Heart right ventricle (tissue), 16 donors: ENCODE data around the gene CCDC91. TPM values are rescaled to one million over a fixed set of nuclear protein-coding genes. Genes with fewer than 3 reads are reported as not detected.

Source experiments
- ATAC-seq, 8 donors: fragments of 200-7000 bp; cut with Tn5 transposase; one replicate each; pipeline ENCODE4 v1.9.1; 2020; ENCODE audit warnings: mild to moderate bottlenecking in 8 of 8, moderate library complexity in 8 of 8, moderate number of reproducible peaks in 1 of 8
- DNase-seq, 2 donors: peaks; one replicate each; pipeline ENCODE4 v3.0.0-alpha.2; 2020
- H3K27ac ChIP-seq, 10 donors: fragments of 200-600 bp; sonication (generic) in 2 of 10; one replicate each; pipeline versions ENCODE4 v1.5.0 to v1.8.0; 2020 to 2022; ENCODE audit warnings: mild to moderate bottlenecking in 3 of 10
- H3K27me3 ChIP-seq, 7 donors: fragments of 200-600 bp; one replicate each; pipeline ENCODE4 v1.8.0; 2021 to 2022; ENCODE audit warnings: mild to moderate bottlenecking in 2 of 7
- H3K36me3 ChIP-seq, 9 donors: fragments of 200-600 bp; sonication (generic) in 1 of 9; one replicate each; pipeline versions ENCODE4 v1.5.0 to v1.8.0; 2020 to 2022; ENCODE audit warnings: mild to moderate bottlenecking in 2 of 9
- H3K4me1 ChIP-seq, 9 donors: fragments of 200-600 bp; sonication (generic) in 1 of 9; one replicate each; pipeline versions ENCODE4 v1.5.0 to v1.8.0; 2020 to 2022; ENCODE audit warnings: mild to moderate bottlenecking in 4 of 9
- H3K4me3 ChIP-seq, 10 donors: fragments of 200-600 bp; sonication (generic) in 2 of 10; one replicate each; pipeline versions ENCODE4 v1.5.0 to v1.8.0; 2020 to 2022; ENCODE audit warnings: mild to moderate bottlenecking in 7 of 10, moderate library complexity in 2 of 10
- H3K9me3 ChIP-seq, 11 donors: fragments of 200-600 bp in 10 of 11; sonication (generic) in 2 of 11; one replicate each; pipeline versions ENCODE4 v1.5.0 to v1.8.0; 2013 to 2022; ENCODE audit warnings: mild to moderate bottlenecking in 2 of 11, control low read depth in 1 of 11, moderate library complexity in 1 of 11
- WGBS, 2 donors: extraction: QIAGEN DNeasy Blood & Tissue Kit; methylation state at CpG; one replicate each; pipeline ENCODE4 v1.1.7; 2013; ENCODE audit warnings: inconsistent platforms in 1 of 2; 5-methylcytosine and 5-hydroxymethylcytosine counted together
- intact Hi-C, 10 donors: fragments of 100-400 bp; cut with DNase I; formaldehyde crosslinking; loops; one replicate each; pipeline versions ENCODE4 v1.11.1 to v1.14.2; 2022
- polyA plus RNA-seq, 2 donors: library from polyadenylated mRNA; stranded (reverse); fragments of 200-250 nt; gene quantifications; one replicate each; pipeline ENCODE4 v1.2.3, GENCODE V29; 2013
- total RNA-seq, 10 donors: library from RNA; stranded (reverse); fragmentation: NEBNext Ultra II Directional in 3 of 10; extraction: Animal tissue kit (Norgen Biotek cat#: 25700) in 3 of 10; gene quantifications; one replicate each; pipeline versions ENCODE4 v1.2.1 to v1.2.4, GENCODE V29; 2021 to 2023
- TF ChIP-seq, protein P1 (sequence below), 9 donors: fragments of 200-600 bp; sonication (generic) in 2 of 9; IDR thresholded peaks; one replicate each; pipeline versions ENCODE4 v1.5.0 to v1.8.0; 2021 to 2022; ENCODE audit warnings: antibody characterized with exemption in 9 of 9, mild to moderate bottlenecking in 5 of 9, moderate library complexity in 1 of 9
- donor health status: Arrhythmogenic right ventricular cardiomyopathy.
- donor health status: ischemic (EF 13 %, LVEDD 7.1; RV severe dilation, severe dysfunction).
- donor health status: healthy with polysubstance abuse.
- donor health status: DM: no; HTN: yes; CAD: no.
- donor health status: DM: no; HTN: no; CAD: no.
- donor health status: ischemic (EF 25% LVEDD 6.9; RV normal size, moderate dysfunction).
- donor health status: ischemic (EF 25% LVEDD 5.7; RV mildly dilated, moderate dysfunction).
- donor health status: healthy.
- donor health status: DM: yes; HTN: yes; CAD: no.
- donor health status: Ischemic cardiomyopathy.
- donor health status: ischemic (EF 35%, LVEDD 5.7; RV mildly dilated, moderate dysfunction).
- donor health status: nonischemic (EF 11% LVEDD 7.7; RV severe dilation, severe dysfunction).
- donor health status: DM: yes; HTN: yes; CAD: no.
- donor health status: PGD.
- donor health status: ischemic (EF 29% LVEDD 5.4; RV normal size, mild dysfunction).
- donor health status: nonischemic (EF 23%, LVEDD 6.1; RV moderate dilation, normal function).

CCDC91 gene
- total and polyA plus RNA-seq, 12 donors = 20.5 to 66.4 (median 54.5) TPM

DNA sequence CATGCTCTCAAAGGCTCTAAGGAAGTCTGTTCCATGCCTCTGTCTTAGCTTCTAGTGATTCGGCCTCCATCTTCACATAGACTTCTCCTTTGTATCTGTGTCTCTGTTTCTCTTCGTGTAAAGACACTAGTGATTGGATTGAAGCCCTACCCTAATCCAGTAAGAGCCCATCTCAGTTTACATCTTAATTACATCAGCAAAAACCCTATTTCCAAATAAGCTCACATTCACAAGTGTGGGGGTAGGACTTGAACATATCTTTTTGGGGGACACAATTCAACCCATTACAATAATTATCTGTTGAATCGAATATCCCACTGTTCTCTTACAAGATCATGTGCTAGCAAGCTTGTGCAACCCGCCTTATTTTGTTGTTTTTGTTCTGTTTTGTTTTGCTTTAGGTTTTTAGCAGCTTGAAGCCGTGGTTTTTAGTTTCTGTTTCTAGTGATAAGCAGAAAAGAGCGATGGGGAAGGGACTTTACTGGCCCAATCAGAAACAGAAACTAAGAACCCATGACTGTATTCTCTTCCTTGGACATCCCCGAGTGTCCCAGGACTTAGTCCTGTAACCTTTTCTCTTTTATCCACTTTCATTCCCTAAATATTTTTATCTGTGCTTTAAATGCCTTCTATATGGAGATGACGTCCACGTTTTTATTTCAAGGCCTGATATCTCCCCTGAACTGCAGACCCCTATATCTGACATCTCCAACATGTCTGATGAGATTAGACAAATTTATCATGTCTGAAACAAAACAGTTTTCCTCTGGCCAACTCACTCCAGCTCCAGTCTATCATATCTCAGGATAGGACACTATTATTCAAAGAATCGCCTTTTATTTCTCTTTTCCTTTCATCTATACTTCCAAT is 353.0 kb downstream of the CCDC91 start:
- Histone ChIP-seq H3K27me3 (no peaks in the 10 kb centered on the region), H3K27ac (no peak overlapping the region), H3K9me3 (peaks cover 0 to 7% (median 0%) of the 10 kb centered on the region in 11 donors), H3K4me1 (no peaks in the 10 kb centered on the region), H3K36me3 (no peaks in the 10 kb centered on the region), H3K4me3 (peak overlapping the region in 3 of 10 donors; percentile 8 to 29 (median 28))
- 78 to 81% methylated on average over 10 of the region's 10 CpGs for WGBS, 2 donors
- ATAC-seq (no peak), DNase-seq (no peak)
- intact Hi-C loops = no loop called here
- TF ChIP-seq, protein P1, sequence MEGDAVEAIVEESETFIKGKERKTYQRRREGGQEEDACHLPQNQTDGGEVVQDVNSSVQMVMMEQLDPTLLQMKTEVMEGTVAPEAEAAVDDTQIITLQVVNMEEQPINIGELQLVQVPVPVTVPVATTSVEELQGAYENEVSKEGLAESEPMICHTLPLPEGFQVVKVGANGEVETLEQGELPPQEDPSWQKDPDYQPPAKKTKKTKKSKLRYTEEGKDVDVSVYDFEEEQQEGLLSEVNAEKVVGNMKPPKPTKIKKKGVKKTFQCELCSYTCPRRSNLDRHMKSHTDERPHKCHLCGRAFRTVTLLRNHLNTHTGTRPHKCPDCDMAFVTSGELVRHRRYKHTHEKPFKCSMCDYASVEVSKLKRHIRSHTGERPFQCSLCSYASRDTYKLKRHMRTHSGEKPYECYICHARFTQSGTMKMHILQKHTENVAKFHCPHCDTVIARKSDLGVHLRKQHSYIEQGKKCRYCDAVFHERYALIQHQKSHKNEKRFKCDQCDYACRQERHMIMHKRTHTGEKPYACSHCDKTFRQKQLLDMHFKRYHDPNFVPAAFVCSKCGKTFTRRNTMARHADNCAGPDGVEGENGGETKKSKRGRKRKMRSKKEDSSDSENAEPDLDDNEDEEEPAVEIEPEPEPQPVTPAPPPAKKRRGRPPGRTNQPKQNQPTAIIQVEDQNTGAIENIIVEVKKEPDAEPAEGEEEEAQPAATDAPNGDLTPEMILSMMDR (IDR thresholded peaks at IDR 0.05) = no peak

DNA sequence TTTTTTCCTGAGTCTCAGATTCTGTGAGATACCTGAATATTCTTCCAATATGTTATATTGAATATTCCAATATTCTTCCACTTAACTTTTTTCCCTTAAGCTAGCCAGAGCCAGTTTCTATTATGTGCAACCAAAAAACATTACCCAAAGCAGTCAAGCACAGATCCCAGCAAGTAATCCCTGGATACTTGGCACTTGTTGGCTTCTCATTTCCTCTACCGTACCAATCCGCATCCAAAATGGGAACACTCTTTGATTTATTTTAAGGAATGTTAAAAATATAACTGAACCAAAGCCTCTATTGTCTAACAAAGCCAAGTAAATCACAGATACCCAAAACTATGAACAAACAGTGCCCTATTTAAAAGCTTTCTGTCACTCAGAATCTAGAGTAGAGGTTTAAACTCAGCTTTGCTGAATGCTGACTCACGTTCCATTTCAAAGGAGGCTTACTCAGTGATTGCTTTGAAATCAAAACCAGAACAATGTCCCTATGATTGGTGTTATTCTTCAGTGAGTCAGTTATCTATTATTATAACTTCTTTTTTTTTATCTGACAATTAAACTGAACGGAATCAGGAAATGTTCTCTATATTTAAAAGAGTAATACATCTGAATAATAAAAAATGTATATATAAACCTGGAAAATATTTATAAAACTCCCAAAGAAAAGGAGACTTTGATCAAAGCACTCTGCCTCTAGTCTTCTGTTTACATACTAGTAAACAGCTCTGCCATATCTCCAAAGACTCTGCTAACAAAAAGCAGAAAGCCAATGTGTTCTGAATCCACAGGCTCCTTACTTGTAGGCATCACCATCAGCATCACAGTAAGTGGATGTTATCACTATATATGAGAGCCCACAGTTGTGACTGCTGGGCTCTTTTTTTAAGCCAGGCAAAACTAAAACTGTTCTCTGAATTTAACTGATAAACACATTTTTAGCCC is 360.8 kb downstream of the CCDC91 start:
- peak in 2 of 8 donors; percentile 44 to 70 for ATAC-seq
- WGBS, 2 donors = 61 to 70% methylated on average over 4 of the region's 4 CpGs
- no peak for DNase-seq
- Histone ChIP-seq H3K9me3 (no peaks in the 10 kb centered on the region), H3K27me3 (no peaks in the 10 kb centered on the region), H3K4me3 (no peak overlapping the region), H3K36me3 (no peaks in the 10 kb centered on the region), H3K4me1 (peaks cover 0 to 31% (median 12%) of the 10 kb centered on the region in 9 donors), H3K27ac (peak overlapping the region in 1 of 10 donors; percentile 11)
- TF ChIP-seq, protein P1 (IDR thresholded peaks at IDR 0.05) = no peak
- intact Hi-C loops = no loop called here

DNA sequence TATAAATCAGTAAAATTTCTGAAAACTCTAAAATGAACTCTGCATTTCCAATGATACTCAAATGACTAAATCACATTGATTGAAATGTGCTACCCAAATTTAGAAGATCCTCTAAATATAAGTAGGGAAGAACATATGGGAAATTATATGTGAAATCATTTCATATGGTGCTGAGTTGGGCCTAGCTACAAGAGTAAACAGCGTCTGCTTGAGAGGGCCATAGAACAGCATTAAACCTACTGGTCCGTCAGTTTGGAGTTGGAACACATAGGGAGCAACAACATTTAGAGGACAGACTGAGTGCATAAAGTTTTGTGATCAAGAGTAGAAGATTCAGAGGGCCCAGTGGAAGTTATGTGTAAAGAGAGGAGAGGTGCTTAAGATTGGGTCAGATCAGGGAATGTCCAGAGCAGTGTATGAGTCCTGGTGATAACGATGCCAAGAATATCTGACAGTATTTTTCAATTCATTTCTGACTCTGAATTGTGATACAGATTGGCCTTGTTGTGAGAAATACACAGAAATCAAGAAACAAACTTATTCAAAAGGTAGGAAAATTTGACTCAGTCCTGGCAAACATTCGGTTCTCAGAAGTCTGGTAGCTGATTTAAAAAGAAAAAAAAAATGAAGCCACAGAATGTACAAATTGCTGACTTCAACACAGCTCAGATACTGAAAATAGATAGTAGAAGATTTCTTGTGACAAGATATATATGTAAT is 362.2 kb downstream of the CCDC91 start:
- intact Hi-C loops = no loop called here
- WGBS, 2 donors = 77 to 86% methylated on average over 4 of the region's 4 CpGs
- peaks cover 0 to 38% (median 12%) of the 10 kb centered on the region in 9 donors for H3K4me1 ChIP-seq
- TF ChIP-seq, protein P1 (IDR thresholded peaks at IDR 0.05) = no peak
- no peak for ATAC-seq
- no peak for DNase-seq
- no peak overlapping the region for H3K27ac ChIP-seq
- no peak overlapping the region for H3K4me3 ChIP-seq
- no peaks in the 10 kb centered on the region for H3K27me3 ChIP-seq
- no peaks in the 10 kb centered on the region for H3K36me3 ChIP-seq
- no peaks in the 10 kb centered on the region for H3K9me3 ChIP-seq
